HL-60 (cell line): ENCODE results near the gene CACNA1E.

Experiments used
- CTCF ChIP-seq: IDR thresholded peaks from one replicate; pipeline ENCODE4 v1.5.1; 2011; ENCODE audit warnings: low read length, control low read depth, inconsistent platforms; ENCODE audit not compliant: insufficient read depth
- GABPA ChIP-seq: IDR thresholded peaks from 2 replicates; pipeline ENCODE4 v1.6.1; 2012; ENCODE audit warnings: low read depth
- POLR2AphosphoS5 ChIP-seq: IDR thresholded peaks from 2 replicates; pipeline ENCODE4 v1.6.1; 2012; ENCODE audit warnings: low read depth

GRCh38 chr1:181675918-181676190 lies 192.5 kb downstream of the CACNA1E start:
- no peak for TF ChIP-seq CTCF
- no peak for TF ChIP-seq POLR2AphosphoS5
- TF ChIP-seq GABPA: no peak
